Activated CD4-positive, alpha-beta T cell treated with anti-CD3 and anti-CD28 coated beads, Interleukin-2, amount 50 U/mL, for 4 hours (primary cell): ENCODE measurements around the gene HTRA3.

Source experiments
- DNase-seq, 2 experiments: peaks; one replicate each; pipeline ENCODE4 v3.0.0-alpha.2; 2020

The HTRA3 gene

DNA sequence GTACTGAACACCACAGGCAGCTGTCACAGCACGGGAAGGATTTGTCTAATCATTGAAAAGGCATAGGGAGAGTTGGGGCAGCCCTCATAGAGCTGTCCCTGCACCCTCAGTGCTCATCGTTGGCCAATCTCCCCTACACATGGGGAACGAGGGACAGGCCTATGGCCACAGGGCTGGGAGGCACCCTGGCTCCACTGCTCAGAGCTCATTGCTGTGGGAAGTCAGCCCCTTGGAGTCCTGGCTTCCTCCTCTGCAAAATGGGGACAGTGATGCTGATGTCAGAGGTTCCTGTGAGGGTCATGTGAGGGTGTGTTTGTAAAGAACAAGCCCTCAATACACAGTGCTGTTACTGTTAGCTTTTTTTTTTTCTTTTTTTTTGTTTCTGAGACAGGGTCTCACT is 19.3 kb upstream of the HTRA3 start:
- DNase-seq: no peak

DNA sequence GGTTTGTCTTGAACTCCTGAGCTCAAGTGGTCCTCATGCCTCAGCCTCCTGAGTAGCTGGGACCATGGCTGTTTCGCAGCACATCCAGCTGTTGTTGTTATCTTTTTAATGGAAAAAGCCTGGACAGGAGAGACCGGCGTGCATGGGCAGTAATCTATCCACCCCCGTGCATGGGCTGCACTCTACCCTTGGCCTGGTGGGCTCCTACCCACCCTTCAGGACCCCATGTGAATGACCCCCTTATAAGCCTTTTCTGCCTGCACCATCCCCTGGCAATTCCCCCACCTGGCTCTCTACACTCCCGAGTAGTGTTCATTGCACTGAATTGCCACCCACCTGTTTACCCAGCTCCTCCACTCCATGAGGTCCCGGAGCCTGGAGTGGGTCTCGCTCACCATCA is 18.9 kb upstream of the HTRA3 start:
- DNase-seq: no peak

DNA sequence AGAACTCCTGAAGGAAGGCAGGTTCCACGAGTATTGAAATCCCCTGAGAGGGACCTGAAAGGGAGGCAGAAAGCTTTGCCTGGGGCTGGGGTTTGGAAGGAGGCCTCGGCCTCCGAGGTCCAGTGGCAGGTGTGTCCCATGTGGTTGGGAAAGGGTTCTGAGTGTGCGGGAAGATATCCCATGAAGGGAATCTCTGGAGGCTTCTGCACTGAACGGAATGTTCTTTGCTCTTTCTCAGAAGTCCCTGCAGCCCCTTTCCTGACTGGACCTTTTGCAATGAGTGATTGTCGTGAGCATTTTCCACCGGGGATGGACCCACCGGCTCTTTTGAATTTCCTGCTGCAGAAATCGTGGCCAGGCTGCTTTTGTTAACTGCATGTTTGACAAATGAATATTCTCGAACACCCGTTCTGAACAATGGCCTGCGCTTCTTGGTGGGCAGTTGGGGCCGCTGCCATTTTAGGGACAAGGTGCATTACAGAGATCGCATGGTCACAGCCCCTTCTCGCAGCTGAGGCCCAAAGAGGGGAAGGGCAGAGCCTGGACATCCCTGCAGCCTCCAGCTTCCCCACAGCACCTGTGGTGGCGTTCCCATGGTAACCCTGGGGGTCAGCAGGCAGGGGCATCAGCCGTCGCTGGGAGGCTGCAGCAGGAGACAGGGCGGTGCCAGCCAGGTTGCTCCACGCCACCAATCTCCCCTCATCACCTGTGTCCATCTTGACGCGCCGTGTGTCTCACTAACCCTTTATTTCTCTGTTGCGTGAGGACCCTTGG is 18.3 kb upstream of the HTRA3 start:
- DNase-seq: no peak

DNA sequence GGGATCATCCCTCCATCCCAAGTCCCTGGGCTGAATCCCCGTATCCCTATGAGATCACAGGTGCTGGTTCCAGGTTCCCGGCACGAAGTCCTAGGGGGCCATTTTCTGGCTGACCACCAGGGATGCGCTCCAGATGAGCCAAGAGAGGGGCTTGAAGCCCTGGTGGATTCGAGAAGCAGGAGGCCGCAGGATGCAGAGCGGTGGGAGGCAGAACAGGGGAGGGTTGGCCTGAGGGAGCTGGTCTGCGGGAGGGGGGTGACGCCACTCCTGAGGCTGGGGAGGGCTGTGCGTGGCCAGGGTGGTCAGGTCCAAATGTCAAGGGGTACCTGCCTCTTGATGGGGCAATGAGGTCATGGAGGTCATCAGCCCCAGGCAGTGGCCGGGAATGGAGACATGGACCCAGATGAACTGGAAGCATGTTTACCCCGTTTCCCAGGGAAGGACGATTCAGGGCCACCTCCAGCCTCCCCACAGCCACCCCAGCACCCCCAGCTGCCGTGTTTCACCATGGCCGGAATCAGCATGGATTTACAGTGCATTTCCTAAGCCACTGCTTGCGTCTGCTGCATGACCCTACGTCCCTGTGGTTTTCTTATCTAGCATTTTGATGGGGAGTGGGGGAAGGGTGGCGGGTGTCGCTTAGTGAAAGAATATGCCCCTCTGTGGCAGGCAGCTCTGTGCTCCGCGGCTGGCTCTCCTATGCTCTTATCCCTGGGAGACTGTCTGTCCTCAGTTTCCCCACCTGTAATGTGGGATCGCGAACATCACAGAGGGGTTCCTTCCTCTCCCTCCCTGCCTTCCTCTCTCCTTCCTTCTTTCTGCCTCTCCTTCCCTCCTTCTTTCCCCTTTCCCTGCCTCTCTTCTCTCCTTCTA is 17.0 kb upstream of the HTRA3 start:
- no peak for DNase-seq

DNA sequence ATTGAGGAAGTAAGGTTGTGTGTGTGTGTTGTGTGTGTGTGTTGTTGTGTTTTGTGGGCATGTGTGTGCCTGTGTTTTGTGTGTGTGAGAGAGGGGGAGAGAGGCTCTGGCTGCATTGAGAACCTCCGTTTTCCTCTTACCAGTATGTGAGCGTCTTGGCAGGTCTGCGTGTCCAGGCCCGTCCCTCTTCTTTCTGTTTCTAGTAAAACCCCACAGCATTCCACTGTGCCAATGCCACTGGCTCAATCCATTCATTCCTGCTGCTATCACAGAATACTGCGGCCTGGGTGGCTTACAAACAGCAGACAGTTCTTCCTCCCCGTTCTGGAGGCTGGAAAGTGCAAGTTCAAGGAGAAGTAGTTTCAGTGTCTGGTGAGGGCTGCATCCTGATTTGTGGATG is 15.5 kb upstream of the HTRA3 start:
- DNase-seq: no peak

DNA sequence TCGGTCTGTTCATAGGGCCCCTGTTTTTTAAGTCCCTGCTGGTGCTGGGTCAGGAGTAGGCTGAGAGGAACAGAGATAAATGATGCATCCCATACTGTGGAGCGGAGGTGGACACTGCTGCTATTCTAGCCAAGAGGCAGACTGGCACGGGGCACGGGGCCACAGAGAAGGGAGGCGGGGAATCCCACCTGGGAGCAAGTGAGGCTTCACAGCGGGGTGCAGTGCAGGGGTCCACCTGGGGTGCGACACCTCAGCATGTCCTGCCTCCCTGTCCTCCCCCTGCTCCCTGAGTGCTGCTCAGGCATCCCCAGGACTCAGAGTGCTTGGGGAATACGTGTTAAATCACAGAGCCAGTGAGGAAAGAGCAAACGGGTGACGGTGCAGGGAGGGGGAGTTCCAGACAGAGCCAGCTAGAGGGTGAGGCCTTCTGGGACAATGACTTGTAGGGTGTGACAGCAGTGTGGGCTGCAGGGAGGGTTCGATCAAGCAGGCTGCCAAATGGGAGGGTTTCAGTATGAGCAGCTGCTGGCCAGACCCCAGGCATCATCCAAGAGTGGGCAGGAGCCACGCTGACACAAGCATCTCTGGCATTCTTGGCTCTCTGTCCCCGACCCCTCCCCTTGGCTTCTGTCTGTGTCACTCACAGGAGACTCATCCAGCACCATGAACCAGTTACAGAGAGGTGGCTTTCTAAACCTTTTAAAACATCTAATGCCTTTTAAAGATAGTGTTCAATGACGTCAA is 13.7 kb upstream of the HTRA3 start:
- no peak for DNase-seq

DNA sequence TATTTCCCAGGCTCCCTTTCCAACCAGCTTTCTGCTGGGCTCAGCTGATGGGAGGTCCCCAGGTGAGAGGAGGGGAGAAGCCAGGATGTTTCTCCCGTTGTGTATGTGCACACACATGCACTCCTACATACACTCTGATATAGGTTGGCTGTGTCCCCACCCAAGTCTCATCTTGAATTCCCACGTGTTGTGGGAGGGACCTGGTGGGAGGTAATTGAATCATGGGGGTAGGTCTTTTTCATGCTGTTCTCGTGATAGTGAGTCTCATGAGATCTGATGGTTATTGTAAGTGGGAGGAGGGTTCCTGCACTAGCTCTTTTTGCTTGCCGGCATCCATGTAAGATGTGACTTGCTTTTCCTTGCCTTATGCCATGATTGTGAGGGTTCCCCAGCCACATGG is 11.7 kb upstream of the HTRA3 start:
- DNase-seq: no peak

DNA sequence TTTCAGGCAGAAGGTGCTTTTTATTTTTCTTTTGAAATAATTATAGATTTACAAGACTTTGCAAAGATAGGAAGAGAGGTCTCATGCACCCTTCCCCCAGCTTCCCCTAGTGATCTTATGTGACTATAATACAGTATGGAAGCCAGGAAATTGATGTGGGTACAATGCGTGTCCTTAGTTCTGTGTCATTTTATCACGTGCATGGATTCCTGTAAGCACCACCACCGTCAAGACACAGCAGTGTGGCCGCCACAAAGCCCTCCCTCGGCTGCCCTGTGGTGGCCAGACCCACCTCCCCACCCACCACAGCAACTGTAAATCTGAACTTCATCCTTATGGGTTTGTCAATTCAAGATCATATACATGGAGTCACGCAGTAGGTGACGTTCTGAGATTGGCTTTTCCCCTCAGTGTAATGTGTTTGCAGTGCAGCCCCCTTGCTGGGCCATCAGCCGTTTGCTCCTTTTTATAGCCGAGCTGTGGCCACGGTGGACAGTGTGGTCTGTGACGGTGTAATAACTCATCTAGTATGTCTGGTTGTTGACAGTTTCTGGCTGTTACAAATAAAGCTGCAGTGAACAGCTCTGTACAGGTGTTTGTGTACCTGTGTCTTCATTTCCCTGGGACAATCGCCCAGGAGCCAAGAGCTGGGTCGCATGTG is 10.9 kb upstream of the HTRA3 start:
- no peak for DNase-seq

DNA sequence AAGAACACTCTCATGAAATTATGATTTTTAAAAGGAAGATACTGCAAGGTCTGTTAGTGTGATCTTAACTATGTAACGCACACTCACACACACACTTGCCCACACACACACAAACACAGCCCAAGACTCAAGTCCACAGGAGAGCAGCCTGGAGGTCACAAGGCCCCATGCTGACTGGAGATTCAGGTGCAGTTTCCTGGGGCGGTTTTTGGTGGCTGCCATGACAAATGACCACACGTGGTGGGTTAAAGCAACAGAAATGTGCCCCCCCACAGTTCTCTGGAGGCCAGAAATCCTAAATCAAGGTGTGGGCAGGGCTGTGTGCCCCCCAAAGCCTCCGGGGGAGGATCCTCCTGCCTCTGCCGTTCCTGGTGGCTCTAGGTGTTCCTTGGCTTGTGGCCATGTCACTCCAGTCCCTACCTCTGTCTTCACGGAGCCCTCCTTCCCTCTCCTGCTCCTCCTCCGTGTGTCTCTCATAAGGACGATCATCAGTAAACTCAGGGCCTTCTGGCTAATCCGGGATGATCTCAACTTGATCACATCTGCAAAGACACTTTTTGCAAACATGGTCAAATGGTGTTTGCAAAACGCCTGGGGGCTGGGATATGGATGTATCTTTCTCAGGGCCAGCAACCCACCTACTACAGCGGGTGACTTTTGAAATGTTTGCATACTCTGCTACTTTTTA is 9.7 kb upstream of the HTRA3 start:
- no peak for DNase-seq

DNA sequence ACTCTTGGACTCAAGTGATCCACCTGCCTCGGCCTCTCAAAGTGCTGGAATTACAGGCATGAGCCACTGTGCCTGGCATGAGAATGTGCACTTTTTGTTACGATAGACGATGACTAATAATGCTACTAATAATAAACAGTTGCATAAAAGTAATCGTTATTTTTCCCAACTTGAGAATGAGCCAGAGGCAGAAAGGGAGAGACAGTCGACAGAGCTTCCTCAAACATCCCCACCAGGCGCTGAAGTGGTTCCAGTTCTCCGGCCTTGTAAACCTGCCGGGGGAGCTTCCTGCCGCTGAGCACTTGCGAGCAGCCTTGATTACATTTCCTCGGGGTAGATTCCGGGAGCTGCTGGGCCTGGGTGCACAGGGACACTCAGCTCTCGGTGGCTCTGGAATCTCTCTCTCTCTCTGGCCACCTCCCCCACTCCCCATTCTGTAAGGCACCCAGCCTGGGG is 8.9 kb upstream of the HTRA3 start:
- no peak for DNase-seq

DNA sequence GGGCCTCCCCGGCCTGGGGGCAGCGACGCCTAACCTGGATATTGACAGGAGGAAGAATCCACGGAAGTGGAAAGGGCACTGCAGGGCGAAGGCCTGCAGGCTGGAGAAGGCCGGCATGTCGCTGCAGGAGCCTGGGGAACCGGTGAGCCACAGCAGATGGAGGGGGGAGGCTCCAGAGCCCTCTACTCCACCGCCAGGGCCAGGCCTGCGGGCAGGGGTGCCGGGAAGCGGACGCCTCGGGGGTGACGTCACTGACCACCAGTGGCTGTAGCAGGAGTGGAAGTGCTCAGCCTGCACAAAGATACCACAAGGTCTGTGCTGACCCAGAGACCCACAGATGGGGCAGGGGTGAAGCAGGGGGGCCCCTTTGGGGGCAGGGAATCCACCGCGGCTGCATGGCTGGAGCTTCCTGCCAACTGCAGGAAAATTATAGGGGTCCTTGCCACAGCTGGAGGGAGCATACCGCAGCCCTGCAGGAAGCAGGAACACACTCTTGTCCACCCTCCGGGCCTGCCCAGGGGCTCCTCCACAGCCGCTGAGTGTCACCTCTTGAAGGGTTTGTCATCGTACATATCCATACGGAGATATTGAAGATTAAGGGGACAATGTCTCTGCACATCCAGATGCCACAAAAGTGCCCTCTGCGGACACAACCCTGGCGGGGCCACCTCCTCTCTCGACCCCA is 7.6 kb upstream of the HTRA3 start:
- no peak for DNase-seq

DNA sequence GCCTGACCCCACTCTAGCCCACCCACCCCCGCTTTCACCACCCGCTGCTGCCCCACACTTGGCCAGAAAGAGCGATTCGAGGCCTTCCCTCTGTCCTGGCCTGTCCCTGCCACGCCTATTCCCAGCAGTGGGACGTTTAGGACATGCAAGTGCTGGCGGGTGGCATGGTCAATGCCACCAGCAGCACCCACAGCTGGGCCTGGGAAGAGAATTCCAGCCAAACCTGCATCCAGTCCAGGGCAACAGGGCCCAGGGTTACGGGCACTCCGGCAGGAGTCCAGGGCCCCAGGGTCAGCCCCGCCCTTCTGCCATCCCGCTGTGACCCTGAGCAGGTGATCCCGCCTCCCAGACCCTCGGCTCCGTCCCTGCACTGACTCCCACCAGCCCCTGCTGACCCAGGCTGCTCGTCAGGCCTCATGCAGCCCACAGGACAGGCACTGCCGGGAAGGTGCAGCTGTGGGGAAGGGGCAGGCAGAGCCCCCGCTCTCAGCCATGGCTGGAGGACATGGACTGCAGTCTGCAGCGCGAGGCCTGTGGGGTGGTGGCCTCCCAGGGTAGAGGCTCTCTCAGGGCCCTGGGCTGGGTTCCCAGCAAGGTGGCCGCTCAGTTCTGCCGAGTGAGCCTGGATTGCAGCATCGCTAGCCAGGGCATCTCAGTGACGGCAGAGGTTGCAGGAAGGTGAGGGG is 6.8 kb upstream of the HTRA3 start:
- DNase-seq: no peak

DNA sequence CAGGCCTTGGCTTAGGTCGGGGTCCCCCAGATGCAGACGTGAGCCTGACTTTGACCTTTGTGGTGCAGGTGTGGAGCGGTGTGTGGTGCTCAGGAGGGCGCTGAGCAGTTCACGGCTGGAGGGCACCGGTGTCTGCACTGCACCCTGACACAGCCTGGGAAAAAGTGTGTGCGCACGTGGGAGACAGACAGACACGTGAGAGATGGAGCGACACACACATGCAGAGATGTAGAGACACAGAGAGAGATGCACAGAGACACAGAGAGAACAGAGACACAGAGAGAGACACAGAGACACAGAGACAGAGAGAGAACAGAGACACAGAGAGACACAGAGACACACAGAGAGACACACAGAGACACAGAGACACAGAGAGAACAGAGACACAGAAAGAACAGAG is 6.2 kb upstream of the HTRA3 start:
- DNase-seq: no peak

DNA sequence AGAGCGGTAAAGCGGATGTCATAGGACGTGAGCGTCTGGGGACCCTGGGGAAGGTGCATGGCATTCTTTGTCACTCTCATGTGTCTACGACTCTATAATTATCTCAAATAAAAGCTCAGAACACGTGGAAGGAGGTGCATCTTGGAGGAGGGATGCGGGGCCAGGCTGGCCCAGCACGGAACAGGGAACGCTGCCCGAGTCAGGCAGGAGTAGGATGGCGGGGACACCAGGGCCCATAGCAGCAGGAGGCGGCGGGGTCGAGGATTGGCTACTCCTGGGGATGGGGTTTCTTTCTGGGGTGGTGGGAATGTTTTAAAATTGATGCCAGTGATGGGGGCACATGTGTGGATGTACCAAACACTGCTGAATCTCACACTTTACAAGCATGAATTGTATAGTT is 5.4 kb upstream of the HTRA3 start:
- DNase-seq: no peak

DNA sequence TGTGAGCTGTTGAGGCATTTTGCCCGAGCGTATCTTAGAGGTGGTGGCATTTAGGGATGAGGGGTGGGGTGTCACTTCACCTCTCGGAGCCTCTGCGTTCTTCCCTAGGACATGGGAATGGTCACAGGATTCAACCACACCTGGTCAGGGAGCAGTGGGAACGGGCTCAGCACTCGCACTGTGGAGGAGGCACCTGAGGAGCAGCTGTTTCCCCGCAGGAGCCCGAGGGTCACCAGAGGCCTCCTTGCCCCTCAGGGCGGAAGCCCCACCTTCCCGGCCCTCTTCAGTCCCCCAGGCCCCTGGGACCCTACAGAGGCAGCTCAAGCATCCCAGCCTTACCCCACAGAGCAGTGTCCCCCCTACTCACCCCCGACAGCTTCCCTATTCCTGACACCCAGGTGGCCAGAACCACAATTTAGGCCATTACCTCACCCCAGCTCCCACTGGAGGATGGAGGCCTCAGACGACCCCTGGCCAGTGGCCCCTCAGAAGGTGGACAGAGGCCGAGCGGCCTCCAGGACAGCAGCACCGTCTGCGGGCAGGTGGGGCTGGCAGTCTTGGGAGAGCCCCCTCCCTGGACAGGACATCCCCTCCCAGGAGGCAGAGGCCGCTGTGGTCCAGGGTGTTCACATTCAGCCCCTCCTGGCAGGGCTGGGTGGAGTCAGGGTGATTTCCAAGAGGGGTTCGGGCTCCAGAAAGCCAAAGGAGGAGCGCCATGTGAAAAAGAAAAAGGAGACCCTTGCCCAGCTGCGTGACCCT is 4.2 kb upstream of the HTRA3 start:
- DNase-seq: no peak

DNA sequence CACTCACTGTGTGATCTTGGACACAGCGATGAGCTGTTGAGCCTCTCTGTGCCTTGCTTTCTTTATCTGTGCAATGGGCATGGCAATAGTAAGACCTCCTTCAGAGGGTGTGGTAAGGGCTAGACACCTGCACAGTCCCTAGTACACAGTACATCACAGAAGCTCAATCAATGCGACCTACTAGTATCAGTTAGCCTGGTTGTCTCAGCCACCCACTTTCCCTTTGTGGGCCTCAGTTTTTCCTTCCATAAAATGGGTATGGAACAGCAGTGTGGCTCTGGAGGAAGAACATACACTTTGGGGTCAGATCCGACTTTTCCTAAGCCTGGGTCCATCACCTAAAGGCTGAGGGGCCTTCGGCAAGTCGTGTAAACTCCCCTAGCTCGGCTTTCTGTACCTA is 3.5 kb upstream of the HTRA3 start:
- no peak for DNase-seq

DNA sequence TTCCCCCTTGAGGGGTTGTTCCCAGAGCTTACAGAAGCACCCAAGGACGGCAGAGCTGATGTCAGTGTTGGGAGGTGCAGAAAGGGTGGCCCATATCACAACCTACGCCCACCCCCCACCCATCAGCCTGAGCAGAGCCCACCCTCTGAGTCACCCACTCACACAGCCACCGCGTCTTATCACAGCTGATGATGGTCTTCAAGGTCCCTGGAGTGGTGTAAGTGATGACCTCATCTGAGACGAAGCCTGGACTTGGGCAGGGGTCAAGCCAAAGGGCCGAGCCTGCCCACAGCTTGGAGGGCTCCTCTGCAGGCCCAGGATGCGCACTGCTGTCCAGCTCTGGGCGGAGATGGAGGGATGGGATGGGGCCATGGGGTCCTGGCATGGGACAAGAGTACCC is 3.0 kb upstream of the HTRA3 start:
- DNase-seq: no peak

DNA sequence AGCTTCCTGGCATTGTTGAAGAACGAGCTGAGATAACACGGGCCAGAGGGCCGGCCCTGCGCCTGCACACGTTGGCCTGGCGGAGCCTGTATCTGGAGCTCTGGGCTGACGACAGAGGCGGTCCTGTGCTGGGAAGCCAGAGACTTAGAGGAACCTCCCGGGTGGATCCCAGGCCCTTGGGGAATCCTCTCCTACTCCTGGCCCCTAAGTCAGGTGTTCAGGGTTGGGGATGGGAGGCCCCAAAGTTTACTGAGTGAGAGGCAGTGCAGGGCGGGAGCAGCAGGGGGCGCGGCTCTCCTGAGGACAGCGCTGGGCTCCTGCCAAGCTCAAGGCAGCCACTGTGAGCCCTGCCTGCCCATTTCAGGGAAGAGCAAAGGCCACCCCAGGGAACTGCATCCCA is 2.5 kb upstream of the HTRA3 start:
- no peak for DNase-seq

DNA sequence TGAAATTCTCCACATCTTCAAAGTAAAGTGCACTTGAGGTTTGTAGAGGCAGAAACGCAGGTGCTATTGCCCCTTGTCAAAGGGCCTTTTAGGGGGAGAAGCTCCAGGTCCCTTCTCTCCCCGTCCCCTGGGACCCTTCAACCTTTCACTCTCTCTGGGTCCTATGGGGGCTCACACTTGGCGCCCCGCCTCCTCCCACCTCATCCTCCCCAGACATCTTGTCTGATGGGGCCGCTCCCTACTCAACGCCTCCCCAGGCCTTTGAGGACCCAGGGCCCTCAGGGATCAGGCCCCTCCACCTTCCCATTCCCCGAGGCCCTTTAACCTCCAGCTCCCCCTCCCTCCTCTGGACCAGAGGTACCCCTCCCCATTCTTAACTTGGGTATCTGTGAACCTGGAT is 1.3 kb upstream of the HTRA3 start:
- DNase-seq: no peak

DNA sequence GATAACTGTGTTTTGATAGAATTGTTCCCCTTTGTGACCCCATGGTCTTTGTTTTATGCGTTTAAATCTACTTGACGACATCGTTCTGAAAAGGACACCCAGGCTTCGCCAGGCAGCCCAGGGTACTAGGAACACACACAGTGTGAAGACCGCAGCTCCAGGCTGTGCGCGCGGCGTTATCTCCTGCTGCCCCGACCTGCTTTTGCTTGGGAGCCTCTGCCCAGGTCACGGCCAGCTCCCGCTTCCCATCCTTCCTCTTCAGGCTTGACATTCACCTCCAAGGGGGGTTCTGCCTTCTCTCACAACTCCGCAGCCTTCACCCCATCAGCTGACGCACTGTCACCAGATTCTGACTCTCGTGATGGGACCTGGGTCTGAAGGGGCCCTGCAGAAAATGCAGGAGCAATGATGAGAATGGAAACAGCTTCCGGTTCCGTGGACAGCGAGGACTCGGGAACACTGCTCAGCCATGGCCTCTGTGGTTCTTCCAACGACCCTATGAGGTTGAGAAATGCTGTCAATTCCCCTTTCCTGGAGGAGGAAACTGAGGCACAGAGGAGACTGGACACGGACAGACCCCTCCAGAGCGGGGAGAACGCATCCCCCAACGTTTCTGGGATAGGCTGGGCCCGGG is 536 bp upstream of the HTRA3 start:
- no peak for DNase-seq
